SH-SY5Y (cell line): ENCODE data around the gene CD276.

ENCODE experiments used
- GATA2 ChIP-seq: IDR thresholded peaks from 2 replicates; pipeline ENCODE4 v1.6.1; 2011; ENCODE audit warnings: mild to moderate bottlenecking, low read depth, low read length
- GATA3 ChIP-seq: IDR thresholded peaks from 2 replicates; pipeline ENCODE4 v1.6.1; 2011; ENCODE audit warnings: low read depth, mild to moderate bottlenecking, low read length, moderate library complexity

GRCh38 chr15:73750438-73750837 is 66.3 kb downstream of the CD276 start:
- no peak for TF ChIP-seq GATA2
- TF ChIP-seq GATA3 = no peak
